Body of pancreas (tissue), 4 donors: ENCODE data around the gene SUN5. TPM values are rescaled to one million over a fixed set of nuclear protein-coding genes. Genes with fewer than 3 reads are reported as not detected.

Experiments
- ATAC-seq: fragments of 150-250 bp; one replicate; pipeline ENCODE4 v1.9.1; 2016
- DNase-seq, 4 donors: peaks; one replicate each; pipeline ENCODE4 v3.0.0-alpha.2; 2019
- H3K27ac ChIP-seq, 4 donors: fragments of 200-600 bp; sonication (generic); 1 replicate in 3 of 4; 2 replicates in 1 of 4; pipeline versions ENCODE4 v1.5.1 to v1.6.1; 2016 to 2019; ENCODE audit warnings: mild to moderate bottlenecking in 1 of 4, mixed read lengths in 1 of 4, moderate library complexity in 1 of 4
- H3K27me3 ChIP-seq, 2 donors: fragments of 200-600 bp; sonication (generic); one replicate each; pipeline ENCODE4 v1.6.0; 2016; ENCODE audit warnings: mild to moderate bottlenecking in 1 of 2
- H3K36me3 ChIP-seq, 2 donors: fragments of 200-600 bp; sonication (generic); replicated peaks in 1 of 2; 2 replicates each; pipeline ENCODE4 v1.5.1; 2016; ENCODE audit warnings: low read depth in 2 of 2; ENCODE audit not compliant: insufficient read depth in 1 of 2
- H3K4me1 ChIP-seq: fragments of 200-600 bp; sonication (generic); one replicate; pipeline ENCODE4 v1.6.0; 2016
- H3K4me3 ChIP-seq, 2 donors: fragments of 200-600 bp; sonication (generic); 1 replicate in 1 of 2; 2 replicates in 1 of 2; pipeline ENCODE4 v1.5.1; 2016 to 2019
- H3K9me3 ChIP-seq, 3 donors: fragments of 200-600 bp; sonication (generic); 1 replicate in 2 of 3; 2 replicates in 1 of 3; pipeline ENCODE4 v1.5.1; 2016
- CTCF ChIP-seq, 7 experiments: fragments of 450-650 bp in 4 of 7; fragments of 200-600 bp in 3 of 7; sonication (generic) in 3 of 7; IDR thresholded peaks; one replicate each; pipeline ENCODE4 v1.5.1; 2016 to 2019; ENCODE audit warnings: antibody characterized with exemption in 7 of 7
- POLR2A ChIP-seq, 3 donors: fragments of 450-650 bp; IDR thresholded peaks; one replicate each; pipeline ENCODE4 v1.6.1; 2016; ENCODE audit warnings: antibody characterized with exemption in 3 of 3, mild to moderate bottlenecking in 2 of 3
- whole genome bisulfite sequencing, 2 donors: methylation state at CpG; one replicate each; pipeline ENCODE4 v1.1.5; 2017; 5-methylcytosine and 5-hydroxymethylcytosine counted together
- intact Hi-C: fragments of 100-400 bp; cut with DNase I; formaldehyde crosslinking; loops from one replicate; pipeline ENCODE4 v1.15.1; 2023
- total RNA-seq, 2 donors: library from RNA; depleted of rRNA; stranded (reverse); fragments of >200 nt; gene quantifications; one replicate each; pipeline ENCODE4 v1.1.0, GENCODE V29; 2016

SUN5 gene
- total RNA-seq, 2 donors from 2014 or later = not detected

- Histone ChIP-seq H3K27ac (no peak overlapping the region), H3K36me3 (no peaks in the 10 kb centered on the region), H3K4me3 (no peak overlapping the region), H3K4me1 (no peaks in the 10 kb centered on the region), H3K27me3 (no peaks in the 10 kb centered on the region), H3K9me3 (no peaks in the 10 kb centered on the region)
- DNase-seq = no peak
- intact Hi-C loops = no loop called here
- ATAC-seq = no peak
- WGBS, 2 donors = 48 to 52% methylated on average over 8 to 9 of the region's 9 CpGs
- TF ChIP-seq CTCF (IDR thresholded peaks at IDR 0.05) (no peak), POLR2A (IDR thresholded peaks at IDR 0.05) (no peak)
Observed at GRCh38 chr20:32999603-33000250, 4.5 kb downstream of the SUN5 start.

- no peaks in the 10 kb centered on the region for H3K9me3 ChIP-seq
- no peaks in the 10 kb centered on the region for H3K36me3 ChIP-seq
- no peaks in the 10 kb centered on the region for H3K4me1 ChIP-seq
- DNase-seq (no peak), ATAC-seq (no peak)
- intact Hi-C loops = no loop called here
- TF ChIP-seq CTCF (IDR thresholded peaks at IDR 0.05) = no peak
- no peak for TF ChIP-seq POLR2A (IDR thresholded peaks at IDR 0.05)
- H3K27me3 ChIP-seq = no peaks in the 10 kb centered on the region
- H3K4me3 ChIP-seq = no peak overlapping the region
- H3K27ac ChIP-seq = no peak overlapping the region
- WGBS, 2 donors = 62 to 68% methylated on average over 2 of the region's 2 CpGs
Observed at GRCh38 chr20:32997431-32997830, 6.8 kb downstream of the SUN5 start.

GRCh38 chr20:32995802-32996201 is 8.4 kb downstream of the SUN5 start:
- H3K4me3 ChIP-seq = no peak overlapping the region
- TF ChIP-seq POLR2A (IDR thresholded peaks at IDR 0.05) (no peak), CTCF (IDR thresholded peaks at IDR 0.05) (no peak)
- DNase-seq = no peak
- intact Hi-C loops = no loop called here
- no peaks in the 10 kb centered on the region for H3K9me3 ChIP-seq
- H3K27ac ChIP-seq = no peak overlapping the region
- no peaks in the 10 kb centered on the region for H3K4me1 ChIP-seq
- no peaks in the 10 kb centered on the region for H3K36me3 ChIP-seq
- no peaks in the 10 kb centered on the region for H3K27me3 ChIP-seq
- no peak for ATAC-seq

GRCh38 chr20:32993496-32994050 is 10.7 kb downstream of the SUN5 start:
- no peaks in the 10 kb centered on the region for H3K27me3 ChIP-seq
- ATAC-seq (no peak), DNase-seq (no peak)
- no peak overlapping the region for H3K4me3 ChIP-seq
- no peaks in the 10 kb centered on the region for H3K9me3 ChIP-seq
- H3K4me1 ChIP-seq = no peaks in the 10 kb centered on the region
- H3K36me3 ChIP-seq = no peaks in the 10 kb centered on the region
- 63 to 79% methylated on average over 8 of the region's 8 CpGs for WGBS, 2 donors
- TF ChIP-seq POLR2A (IDR thresholded peaks at IDR 0.05) (no peak), CTCF (IDR thresholded peaks at IDR 0.05) (no peak)
- no peak overlapping the region for H3K27ac ChIP-seq
- intact Hi-C loops = no loop called here
